Liver (tissue), 9 donors: Measurements from ENCODE around the gene RANGAP1. TPM values are rescaled to one million over a fixed set of nuclear protein-coding genes. Genes with fewer than 3 reads are reported as not detected.

ENCODE experiments used
- DNase-seq: peaks from one replicate; pipeline ENCODE4 v3.0.0-alpha.2; 2017; ENCODE audit warnings: low spot score
- H3K27ac ChIP-seq, 2 donors: one replicate each; pipeline ENCODE4 v1.7.0; 2013; ENCODE audit warnings: inconsistent platforms in 2 of 2, low read length in 2 of 2, control low read depth in 1 of 2, low read depth in 1 of 2, mild to moderate bottlenecking in 1 of 2
- H3K27me3 ChIP-seq, 4 donors: one replicate each; pipeline versions ENCODE4 v1.6.1 to v1.7.0; 2013; ENCODE audit warnings: low read length in 3 of 4, inconsistent platforms in 1 of 4, mild to moderate bottlenecking in 1 of 4, moderate library complexity in 1 of 4; ENCODE audit not compliant: control insufficient read depth in 4 of 4, insufficient read depth in 4 of 4
- H3K36me3 ChIP-seq, 4 donors: one replicate each; pipeline versions ENCODE4 v1.6.1 to v1.7.0; 2013; ENCODE audit warnings: low read length in 3 of 4, mild to moderate bottlenecking in 3 of 4, low read depth in 1 of 4, moderate library complexity in 1 of 4; ENCODE audit not compliant: control insufficient read depth in 4 of 4, insufficient read depth in 3 of 4
- H3K4me1 ChIP-seq, 4 donors: one replicate each; pipeline versions ENCODE4 v1.6.1 to v1.7.0; 2013; ENCODE audit warnings: low read length in 3 of 4, mild to moderate bottlenecking in 3 of 4, moderate library complexity in 1 of 4; ENCODE audit not compliant: control insufficient read depth in 4 of 4, insufficient read depth in 4 of 4
- H3K4me3 ChIP-seq, 3 donors: one replicate each; pipeline versions ENCODE4 v1.6.1 to v1.7.0; 2013; ENCODE audit warnings: low read length in 3 of 3, control low read depth in 1 of 3, low read depth in 1 of 3, mild to moderate bottlenecking in 1 of 3
- H3K9ac ChIP-seq, 2 donors: one replicate each; pipeline ENCODE4 v1.7.0; 2013; ENCODE audit warnings: low read length in 2 of 2, mild to moderate bottlenecking in 2 of 2, moderate library complexity in 2 of 2, control low read depth in 1 of 2, low read depth in 1 of 2
- H3K9me3 ChIP-seq, 4 donors: one replicate each; pipeline versions ENCODE4 v1.6.1 to v1.7.0; 2013; ENCODE audit warnings: low read length in 3 of 4; ENCODE audit not compliant: control insufficient read depth in 4 of 4
- EGR1 ChIP-seq, 2 donors: IDR thresholded peaks; 2 replicates each; pipeline ENCODE4 v1.6.1; 2016 to 2018; ENCODE audit warnings: antibody characterized with exemption in 2 of 2, low read depth in 2 of 2
- FOXA1 ChIP-seq: IDR thresholded peaks from 2 replicates; pipeline ENCODE4 v1.6.1; 2016; ENCODE audit warnings: antibody characterized with exemption
- FOXA2 ChIP-seq: IDR thresholded peaks from 2 replicates; pipeline ENCODE4 v1.6.1; 2016; ENCODE audit warnings: antibody characterized with exemption
- GABPA ChIP-seq, 2 donors: IDR thresholded peaks in 1 of 2; conservative IDR thresholded peaks in 1 of 2; 2 replicates each; pipeline ENCODE4 v1.6.1; 2016; ENCODE audit warnings: antibody characterized with exemption in 2 of 2, mild to moderate bottlenecking in 1 of 2, moderate library complexity in 1 of 2
- HNF4A ChIP-seq, 2 donors: conservative IDR thresholded peaks; 2 replicates each; pipeline ENCODE4 v1.6.1; 2016; ENCODE audit warnings: antibody characterized with exemption in 2 of 2, mild to moderate bottlenecking in 2 of 2
- HNF4G ChIP-seq: IDR thresholded peaks from 2 replicates; pipeline ENCODE4 v1.6.1; 2016; ENCODE audit warnings: antibody characterized with exemption
- JUND ChIP-seq, 2 donors: IDR thresholded peaks; 2 replicates each; pipeline ENCODE4 v1.6.1; 2016; ENCODE audit warnings: antibody characterized with exemption in 2 of 2
- MAX ChIP-seq: IDR thresholded peaks from 2 replicates; pipeline ENCODE4 v1.6.1; 2016; ENCODE audit warnings: antibody characterized with exemption
- NR2F2 ChIP-seq: IDR thresholded peaks from 2 replicates; pipeline ENCODE4 v1.6.1; 2016; ENCODE audit warnings: antibody characterized with exemption
- RAD21 ChIP-seq, 2 donors: IDR thresholded peaks; 2 replicates each; pipeline ENCODE4 v1.6.1; 2016; ENCODE audit warnings: antibody characterized with exemption in 2 of 2, mild to moderate bottlenecking in 2 of 2
- SP1 ChIP-seq: IDR thresholded peaks from 2 replicates; pipeline ENCODE4 v1.6.1; 2018; ENCODE audit warnings: antibody characterized with exemption, mild to moderate bottlenecking
- TAF1 ChIP-seq: conservative IDR thresholded peaks from 2 replicates; pipeline ENCODE4 v1.6.1; 2016; ENCODE audit warnings: antibody characterized with exemption, mild to moderate bottlenecking
- YY1 ChIP-seq: IDR thresholded peaks from 2 replicates; pipeline ENCODE4 v1.6.1; 2016; ENCODE audit warnings: antibody characterized with exemption, mild to moderate bottlenecking
- ZBTB33 ChIP-seq: IDR thresholded peaks from 2 replicates; pipeline ENCODE4 v1.6.1; 2016; ENCODE audit warnings: antibody characterized with exemption
- WGBS: extraction: QIAGEN DNeasy Blood & Tissue Kit; methylation state at CpG from one replicate; pipeline ENCODE4 v1.1.7; 2013; 5-methylcytosine and 5-hydroxymethylcytosine counted together
- polyA plus RNA-seq, 2 donors: library from polyadenylated mRNA; stranded (reverse) in 1 of 2; unstranded in 1 of 2; fragments of 200-250 nt in 1 of 2; fragments of >200 nt in 1 of 2; fragmentation: Nextera tagmentation in 1 of 2; extraction: Ambion mirVana in 1 of 2; gene quantifications; one replicate each; pipeline versions ENCODE4 v1.2.1 to v1.2.3, GENCODE V29; 2013 to 2015
- total RNA-seq, 2 donors: library from RNA; depleted of rRNA; stranded (reverse); fragments of >200 nt; gene quantifications; one replicate each; pipeline ENCODE4 v1.2.3, GENCODE V29; 2014
- TF ChIP-seq, protein P1 (sequence below): fragments of 150-350 bp; IDR thresholded peaks from 2 replicates; pipeline ENCODE4 v1.5.1; 2017; ENCODE audit warnings: improper control_type of control experiment, low read depth, low read length; ENCODE audit not compliant: missing input control
- TF ChIP-seq, protein P2 (sequence below): IDR thresholded peaks from 2 replicates; pipeline ENCODE4 v1.6.1; 2016; ENCODE audit warnings: antibody characterized with exemption
- donor health status: healthy.
- donor health status: healthy.
- donor health status: healthy.
- donor health status: healthy.
- donor health status: healthy.

Gene RANGAP1
- total and polyA plus RNA-seq, 4 donors, result 12.0 to 40.3 (median 33.3) TPM

DNA sequence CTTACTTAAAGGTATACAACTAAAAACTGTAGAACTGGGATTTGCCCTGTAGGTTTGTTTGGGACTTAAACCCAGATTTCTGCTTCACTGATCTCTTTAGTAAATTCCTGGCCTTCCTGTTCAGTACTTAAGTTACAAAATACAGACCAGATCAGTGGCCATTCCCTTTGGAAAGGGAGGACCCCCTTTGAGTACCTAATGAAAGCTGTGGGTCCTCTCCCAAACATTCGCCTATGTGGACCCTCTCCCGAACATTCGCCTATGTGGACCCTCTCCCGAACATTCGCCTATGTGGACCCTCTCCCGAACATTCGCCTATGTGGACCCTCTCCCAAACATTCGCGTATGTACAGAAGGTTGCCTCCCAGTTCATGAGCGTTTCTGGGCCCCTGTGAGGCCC is 70.6 kb downstream of the RANGAP1 start:
- no peak for DNase-seq
- H3K4me3 ChIP-seq, result no peak overlapping the region
- H3K4me1 ChIP-seq, result peaks cover 0 to 11% (median 0%) of the 10 kb centered on the region in 4 donors
- no peaks in the 10 kb centered on the region for H3K27me3 ChIP-seq
- no peak overlapping the region for H3K27ac ChIP-seq
- H3K9ac ChIP-seq, result no peak overlapping the region
- peaks cover 3 to 14% (median 13%) of the 10 kb centered on the region in 4 donors for H3K36me3 ChIP-seq
- TF ChIP-seq YY1 (no peak), HNF4A (conservative IDR thresholded peaks at IDR 0.05) (no peak), HNF4G (no peak), JUND (IDR thresholded peaks at IDR 0.05) (no peak)
- 97% methylated on average over 10 of the region's 10 CpGs for WGBS
- H3K9me3 ChIP-seq, result no peaks in the 10 kb centered on the region

DNA sequence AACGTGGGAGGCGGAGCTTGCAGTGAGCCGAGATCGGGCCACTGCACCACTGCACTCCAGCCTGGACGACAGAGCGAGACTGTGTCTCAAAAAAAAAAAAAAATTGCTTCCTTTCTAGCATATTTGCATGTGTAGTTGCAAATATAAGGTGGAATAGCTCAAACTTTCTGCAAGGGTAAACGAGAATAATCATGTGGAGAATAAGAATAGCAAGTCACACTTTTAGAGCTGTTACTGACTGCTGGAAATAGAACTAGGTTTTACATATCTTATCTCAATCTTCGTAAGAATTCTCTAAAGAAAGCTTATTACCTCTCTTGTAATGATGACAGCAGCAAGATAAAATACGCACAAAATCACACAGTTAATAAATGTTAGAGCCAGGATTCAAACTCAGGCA is 79.3 kb downstream of the RANGAP1 start:
- Histone ChIP-seq H3K9me3 (no peaks in the 10 kb centered on the region), H3K27me3 (no peaks in the 10 kb centered on the region), H3K4me1 (peaks cover 3 to 17% (median 9%) of the 10 kb centered on the region in 4 donors), H3K9ac (no peak overlapping the region), H3K36me3 (peaks cover 3 to 13% (median 8%) of the 10 kb centered on the region in 4 donors), H3K4me3 (no peak overlapping the region), H3K27ac (no peak overlapping the region)
- no peak for TF ChIP-seq JUND (IDR thresholded peaks at IDR 0.05)
- TF ChIP-seq EGR1 (IDR thresholded peaks at IDR 0.05; ENCODE audit: low read depth in 2 of 2), result no peak
- no peak for TF ChIP-seq RAD21 (IDR thresholded peaks at IDR 0.05)
- no peak for TF ChIP-seq NR2F2
- TF ChIP-seq, protein P1, sequence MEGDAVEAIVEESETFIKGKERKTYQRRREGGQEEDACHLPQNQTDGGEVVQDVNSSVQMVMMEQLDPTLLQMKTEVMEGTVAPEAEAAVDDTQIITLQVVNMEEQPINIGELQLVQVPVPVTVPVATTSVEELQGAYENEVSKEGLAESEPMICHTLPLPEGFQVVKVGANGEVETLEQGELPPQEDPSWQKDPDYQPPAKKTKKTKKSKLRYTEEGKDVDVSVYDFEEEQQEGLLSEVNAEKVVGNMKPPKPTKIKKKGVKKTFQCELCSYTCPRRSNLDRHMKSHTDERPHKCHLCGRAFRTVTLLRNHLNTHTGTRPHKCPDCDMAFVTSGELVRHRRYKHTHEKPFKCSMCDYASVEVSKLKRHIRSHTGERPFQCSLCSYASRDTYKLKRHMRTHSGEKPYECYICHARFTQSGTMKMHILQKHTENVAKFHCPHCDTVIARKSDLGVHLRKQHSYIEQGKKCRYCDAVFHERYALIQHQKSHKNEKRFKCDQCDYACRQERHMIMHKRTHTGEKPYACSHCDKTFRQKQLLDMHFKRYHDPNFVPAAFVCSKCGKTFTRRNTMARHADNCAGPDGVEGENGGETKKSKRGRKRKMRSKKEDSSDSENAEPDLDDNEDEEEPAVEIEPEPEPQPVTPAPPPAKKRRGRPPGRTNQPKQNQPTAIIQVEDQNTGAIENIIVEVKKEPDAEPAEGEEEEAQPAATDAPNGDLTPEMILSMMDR, result no peak
- no peak for TF ChIP-seq FOXA1
- TF ChIP-seq YY1, result no peak
- no peak for TF ChIP-seq GABPA (IDR thresholded peaks at IDR 0.05 in 1 of 2, conservative IDR thresholded peaks at IDR 0.05 in 1 of 2)
- no peak for TF ChIP-seq TAF1
- no peak for TF ChIP-seq FOXA2
- TF ChIP-seq, protein P2, sequence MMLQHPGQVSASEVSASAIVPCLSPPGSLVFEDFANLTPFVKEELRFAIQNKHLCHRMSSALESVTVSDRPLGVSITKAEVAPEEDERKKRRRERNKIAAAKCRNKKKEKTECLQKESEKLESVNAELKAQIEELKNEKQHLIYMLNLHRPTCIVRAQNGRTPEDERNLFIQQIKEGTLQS, result no peak
- no peak for DNase-seq
- 94% methylated on average over 9 of the region's 9 CpGs for WGBS

- Histone ChIP-seq H3K36me3 (peaks cover 0 to 7% (median 5%) of the 10 kb centered on the region in 4 donors), H3K27ac (peak within 1 kb of the TSS; percentile 63 to 71), H3K4me3 (peak within 1 kb of the TSS; percentile 79 to 100 (median 95)), H3K27me3 (no peaks in the 10 kb centered on the region), H3K9ac (peak within 1 kb of the TSS; percentile 66 to 94), H3K9me3 (no peaks in the 10 kb centered on the region), H3K4me1 (peaks cover 3 to 17% (median 9%) of the 10 kb centered on the region in 4 donors)
- 3% methylated on average over 47 of the region's 47 CpGs for WGBS
- peak; percentile 98 for DNase-seq
- TF ChIP-seq RAD21 (IDR thresholded peaks at IDR 0.05) (peak in 1 of 2 donors; percentile 27), GABPA (IDR thresholded peaks at IDR 0.05 in 1 of 2, conservative IDR thresholded peaks at IDR 0.05 in 1 of 2) (peak in 1 of 2 donors; percentile 80), JUND (IDR thresholded peaks at IDR 0.05) (no peak), EGR1 (IDR thresholded peaks at IDR 0.05; ENCODE audit: low read depth in 2 of 2) (no peak), ZBTB33 (no peak), YY1 (peak; percentile 99), SP1 (peak; percentile 74), MAX (peak; percentile 77), FOXA2 (no peak)
- TF ChIP-seq, protein P2, result no peak
These were observed 80.7 kb downstream of the RANGAP1 start, which contains the start of gene L3MBTL2 for GRCh38 chr22:41204992-41205900. TSS of gene L3MBTL2 (plus strand) at chr22:41205312. CDS start at chr22:41205363, 51 bp downstream.
